AG09319 (cell line): ENCODE measurements around the gene FLYWCH1.

Experiments used
- DNase-seq: peaks from one replicate; pipeline ENCODE4 v3.0.0-alpha.2; 2010; ENCODE audit warnings: low read depth; ENCODE audit errors: extremely low read depth
- TF ChIP-seq, protein P1 (sequence below): IDR thresholded peaks from 2 replicates; pipeline ENCODE4 v1.5.1; 2011; ENCODE audit warnings: low read depth, mild to moderate bottlenecking, inconsistent platforms, low read length, moderate library complexity

FLYWCH1 gene

DNA sequence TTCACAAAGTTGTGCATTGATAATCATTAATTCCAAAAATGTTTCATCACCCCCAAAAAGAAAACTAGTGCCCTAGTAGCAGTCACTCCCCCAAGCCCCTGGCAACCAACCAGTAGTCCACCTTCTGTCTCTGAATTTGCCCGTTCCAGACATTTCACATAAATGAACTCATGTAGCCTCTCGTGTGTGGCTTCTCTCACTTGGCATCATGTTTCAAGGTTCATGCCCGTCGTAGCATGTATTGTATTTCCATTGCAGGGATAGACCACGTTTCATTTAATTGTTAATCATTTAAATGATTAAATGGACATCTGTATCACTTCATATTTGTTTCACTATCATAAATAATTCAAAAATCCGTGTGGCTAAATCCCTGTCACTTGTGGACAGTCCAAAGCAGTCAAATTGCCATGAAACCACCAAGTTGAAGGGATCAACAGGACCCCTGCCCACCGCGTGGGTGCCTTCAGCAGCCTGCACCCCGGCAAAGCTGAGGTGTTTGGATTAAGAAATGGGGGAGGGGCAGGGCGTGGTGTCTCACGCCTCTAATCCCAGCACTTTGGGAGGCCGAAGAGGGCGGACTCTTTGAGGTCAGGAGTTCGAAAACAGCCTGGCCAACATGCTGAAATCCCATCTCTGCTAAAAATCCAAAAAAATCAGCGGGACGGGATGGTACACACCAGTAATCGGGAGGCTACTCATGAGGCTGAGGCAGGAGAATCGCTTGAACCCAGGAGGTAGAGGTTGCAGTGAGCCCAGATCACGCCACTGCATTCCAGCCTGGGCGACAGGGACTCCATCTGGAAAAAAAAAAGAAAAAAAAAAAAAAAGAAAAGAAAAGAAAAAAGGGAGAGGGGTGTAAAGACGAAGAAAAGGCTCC is 37.5 kb upstream of the FLYWCH1 start:
- DNase-seq = no peak
- TF ChIP-seq, protein P1, sequence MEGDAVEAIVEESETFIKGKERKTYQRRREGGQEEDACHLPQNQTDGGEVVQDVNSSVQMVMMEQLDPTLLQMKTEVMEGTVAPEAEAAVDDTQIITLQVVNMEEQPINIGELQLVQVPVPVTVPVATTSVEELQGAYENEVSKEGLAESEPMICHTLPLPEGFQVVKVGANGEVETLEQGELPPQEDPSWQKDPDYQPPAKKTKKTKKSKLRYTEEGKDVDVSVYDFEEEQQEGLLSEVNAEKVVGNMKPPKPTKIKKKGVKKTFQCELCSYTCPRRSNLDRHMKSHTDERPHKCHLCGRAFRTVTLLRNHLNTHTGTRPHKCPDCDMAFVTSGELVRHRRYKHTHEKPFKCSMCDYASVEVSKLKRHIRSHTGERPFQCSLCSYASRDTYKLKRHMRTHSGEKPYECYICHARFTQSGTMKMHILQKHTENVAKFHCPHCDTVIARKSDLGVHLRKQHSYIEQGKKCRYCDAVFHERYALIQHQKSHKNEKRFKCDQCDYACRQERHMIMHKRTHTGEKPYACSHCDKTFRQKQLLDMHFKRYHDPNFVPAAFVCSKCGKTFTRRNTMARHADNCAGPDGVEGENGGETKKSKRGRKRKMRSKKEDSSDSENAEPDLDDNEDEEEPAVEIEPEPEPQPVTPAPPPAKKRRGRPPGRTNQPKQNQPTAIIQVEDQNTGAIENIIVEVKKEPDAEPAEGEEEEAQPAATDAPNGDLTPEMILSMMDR = no peak

DNA sequence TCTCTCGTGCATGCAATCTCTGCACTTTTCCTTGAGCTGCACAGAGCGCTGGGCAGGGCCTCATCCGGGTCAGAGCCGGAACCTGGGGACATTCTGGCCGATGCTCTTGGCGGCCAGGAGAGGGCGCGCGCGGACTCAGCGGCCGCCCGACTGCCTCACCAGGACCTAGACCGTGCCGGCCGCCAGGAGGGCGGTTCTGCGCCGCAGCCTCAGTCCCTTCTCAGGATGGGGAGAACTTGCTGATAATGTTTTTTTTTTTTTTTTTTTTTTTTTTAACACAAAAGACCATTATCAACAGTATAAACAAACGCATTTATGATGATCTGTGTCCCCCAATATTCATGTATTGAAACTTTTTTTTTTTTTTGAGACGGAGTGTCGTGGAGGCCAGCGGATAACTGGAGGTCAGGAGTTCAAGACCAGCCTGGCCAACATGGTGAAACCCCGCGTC is 36.8 kb upstream of the FLYWCH1 start:
- TF ChIP-seq, protein P1 = peak; percentile 91
- DNase-seq = no peak

DNA sequence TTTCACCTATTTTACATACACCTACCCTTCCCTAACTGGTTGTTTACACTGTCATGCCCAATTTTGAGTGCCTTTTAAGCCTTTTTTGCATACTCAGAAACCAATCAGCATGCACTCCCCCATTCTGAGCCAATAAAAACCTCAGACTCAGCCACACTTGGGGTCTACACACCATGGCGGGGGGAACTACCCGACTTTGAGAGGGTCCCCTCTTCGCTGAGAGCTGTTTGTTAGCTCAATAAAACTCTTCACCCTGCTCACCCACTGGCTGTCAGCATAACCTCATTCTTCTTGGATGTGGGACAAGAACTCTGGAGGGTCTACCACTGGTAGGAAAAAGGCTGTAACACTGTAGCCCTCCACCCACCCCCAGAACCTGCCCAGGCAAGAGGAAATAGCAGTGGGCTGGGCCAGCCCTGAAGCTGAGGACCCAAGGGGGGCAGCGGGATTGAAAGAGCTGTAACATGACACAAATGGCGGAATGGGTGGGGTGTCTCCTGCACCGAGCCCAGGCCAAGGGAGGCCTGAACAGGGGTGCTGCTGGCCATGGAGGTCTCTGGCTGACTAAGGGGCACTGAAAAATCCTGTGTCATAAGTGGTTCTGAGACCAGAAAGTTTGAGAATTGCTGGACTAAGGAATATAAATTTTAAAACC is 31.8 kb upstream of the FLYWCH1 start:
- TF ChIP-seq, protein P1 = no peak
- DNase-seq = no peak

DNA sequence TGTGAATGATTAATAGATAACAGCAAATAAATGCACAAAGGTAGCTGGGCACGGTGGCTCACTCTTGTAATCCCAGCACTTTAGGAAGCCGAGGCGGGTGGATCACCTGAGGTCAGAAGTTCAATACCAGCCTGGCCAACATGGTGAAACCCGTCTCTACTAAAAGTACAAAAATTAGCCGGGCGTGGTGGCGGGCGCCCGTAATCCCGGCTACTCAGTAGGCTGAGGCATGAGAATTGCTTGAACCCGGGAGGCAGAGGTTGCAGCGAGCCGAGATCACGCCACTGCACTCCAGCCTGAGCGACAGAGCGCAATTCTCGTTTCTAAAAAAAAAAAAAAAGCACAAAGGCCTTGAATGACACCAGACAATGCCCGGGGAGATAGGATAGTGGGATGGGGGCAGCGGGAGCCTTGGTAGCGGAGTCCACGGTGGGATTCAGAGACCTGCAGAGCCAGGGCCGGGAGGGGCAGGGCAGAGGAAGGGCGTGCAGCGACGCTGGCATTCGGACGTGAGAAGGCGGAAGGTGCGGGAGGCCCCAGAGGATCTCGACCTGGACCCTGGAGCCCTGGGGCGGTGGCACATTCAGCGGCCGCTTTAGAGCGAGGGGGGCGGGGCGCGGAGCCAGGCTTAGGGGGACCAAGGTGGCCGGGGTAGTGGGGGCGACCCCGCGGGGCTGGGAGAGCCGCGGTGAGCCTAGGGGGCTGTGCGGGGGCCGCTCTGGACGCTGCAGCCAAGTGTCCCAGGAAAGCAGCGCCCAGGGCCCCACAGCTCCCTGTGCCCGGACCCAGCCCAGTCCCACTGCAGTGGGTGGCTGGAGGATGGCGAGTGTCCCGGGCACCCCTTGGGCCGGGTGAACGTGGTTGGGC is 29.7 kb upstream of the FLYWCH1 start:
- DNase-seq = no peak
- TF ChIP-seq, protein P1 = no peak

DNA sequence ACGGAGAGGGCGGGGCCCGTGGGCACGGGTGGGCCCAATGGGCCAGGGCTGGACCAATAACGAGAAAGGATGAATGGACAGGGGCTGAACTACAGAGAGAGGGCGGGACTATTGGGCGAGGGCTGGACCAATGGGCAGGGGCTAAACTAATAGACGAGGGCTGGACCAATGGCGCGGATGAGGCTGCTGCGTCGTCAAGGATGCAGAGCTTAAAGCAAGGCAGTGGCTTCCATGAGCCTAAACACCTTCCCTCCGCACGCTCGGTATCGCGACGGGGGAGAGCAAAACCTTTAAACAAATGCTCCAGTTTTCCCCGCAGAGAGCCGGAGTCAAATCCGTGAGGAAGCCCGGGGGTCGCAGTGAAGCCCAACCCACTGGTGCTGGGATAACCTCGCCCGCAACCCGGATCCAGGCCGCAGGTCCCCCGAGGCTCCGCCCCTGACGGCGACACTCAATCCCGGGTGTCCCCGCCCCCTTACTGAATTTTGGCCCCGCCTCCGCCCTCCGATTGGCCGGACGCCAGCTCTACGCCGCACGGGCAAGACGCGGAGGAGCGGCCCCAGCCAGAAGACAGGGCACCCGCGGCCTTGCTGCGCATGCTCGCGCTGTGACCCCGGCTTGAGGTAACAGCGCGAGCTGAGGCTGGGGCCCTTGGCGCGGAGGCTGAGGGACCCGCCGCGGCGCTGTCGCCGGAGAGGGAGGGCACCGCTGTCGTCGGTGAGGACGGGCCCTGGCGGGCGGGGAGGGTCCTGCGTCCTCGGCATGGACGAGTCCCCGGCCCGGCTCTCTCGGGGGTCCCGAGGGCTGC is 28.9 kb upstream of the FLYWCH1 start, which contains the start of gene FLYWCH2:
Gene FLYWCH2, plus strand, starts transcription at position 566 of the 808 bp plus-strand sequence. CDS start 13,235 bp downstream, outside the sequence.
- TF ChIP-seq, protein P1 = no peak

DNA sequence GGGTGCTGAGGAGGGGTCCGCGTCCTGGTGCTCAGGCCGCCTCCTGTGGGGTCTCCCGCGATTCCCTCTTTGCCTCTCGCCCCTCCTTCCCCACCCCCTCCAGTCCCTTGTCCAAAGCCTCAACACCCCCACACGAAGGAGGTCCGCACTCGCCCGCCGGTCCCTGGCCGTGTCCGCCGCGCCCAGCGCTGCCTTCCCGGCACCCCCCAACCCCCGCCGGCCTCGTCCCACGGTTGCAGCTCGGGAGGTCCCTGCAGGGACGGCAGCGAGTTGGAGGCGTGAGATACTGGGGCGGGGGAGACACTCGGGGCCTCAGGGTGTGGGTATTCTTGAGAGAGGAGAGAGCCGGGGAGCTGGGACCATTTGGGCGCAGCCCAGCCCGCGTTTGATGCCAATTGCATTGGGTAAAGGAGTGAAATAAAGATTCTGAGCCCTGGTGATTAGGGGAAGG is 28.2 kb upstream of the FLYWCH1 start:
- TF ChIP-seq, protein P1 = no peak
- no peak for DNase-seq

More for the DNA sequence above, 28.9 kb upstream of the FLYWCH1 start, which contains the start of gene FLYWCH2:
- DNase-seq = peak; percentile 97
